ENCODE measurements around the gene PREX1.
"Not testable (repeated sequence)": the region's sequence is repeated elsewhere in the genome, so short reads cannot be mapped to it uniquely, and the experiment has no call there.

The PREX1 gene

GRCh38 chr20:48813930-48814546 is 13.8 kb downstream of the PREX1 start:
- no peak for DNase-seq (ENCODE audit: low read depth in 3 of 3, low spot score in 1 of 3)

- DNase-seq (ENCODE audit: low read depth in 3 of 3, low spot score in 1 of 3): no peak
Measured at GRCh38 chr20:48813446-48813747, 14.4 kb downstream of the PREX1 start.

- no peak for DNase-seq (ENCODE audit: low read depth in 3 of 3, low spot score in 1 of 3)
Measured at GRCh38 chr20:48812600-48813445, 15.0 kb downstream of the PREX1 start.

GRCh38 chr20:48812114-48812513 is 15.7 kb downstream of the PREX1 start:
- DNase-seq (ENCODE audit: low read depth in 3 of 3, low spot score in 1 of 3): not testable (repeated sequence)

GRCh38 chr20:48809673-48810072 is 18.1 kb downstream of the PREX1 start:
- no peak for DNase-seq (ENCODE audit: low read depth in 3 of 3, low spot score in 1 of 3)

GRCh38 chr20:48808382-48809034 is 19.3 kb downstream of the PREX1 start:
- no peak for DNase-seq (ENCODE audit: low read depth in 3 of 3, low spot score in 1 of 3)

GRCh38 chr20:48807586-48808381 is 20.0 kb downstream of the PREX1 start:
- no peak for DNase-seq (ENCODE audit: low read depth in 3 of 3, low spot score in 1 of 3)

GRCh38 chr20:48807051-48807450 is 20.7 kb downstream of the PREX1 start:
- no peak for DNase-seq (ENCODE audit: low read depth in 3 of 3, low spot score in 1 of 3)

- no peak for DNase-seq (ENCODE audit: low read depth in 3 of 3, low spot score in 1 of 3)
Measured at GRCh38 chr20:48805716-48806115, 22.1 kb downstream of the PREX1 start.

- DNase-seq (ENCODE audit: low read depth in 3 of 3, low spot score in 1 of 3): no peak
Measured at GRCh38 chr20:48805286-48805685, 22.5 kb downstream of the PREX1 start.

- DNase-seq (ENCODE audit: low read depth in 3 of 3, low spot score in 1 of 3): no peak
Measured at GRCh38 chr20:48804300-48804980, 23.4 kb downstream of the PREX1 start.

GRCh38 chr20:48803176-48804053 is 24.4 kb downstream of the PREX1 start:
- no peak for DNase-seq (ENCODE audit: low read depth in 3 of 3, low spot score in 1 of 3)

- no peak for DNase-seq (ENCODE audit: low read depth in 3 of 3, low spot score in 1 of 3)
Measured at GRCh38 chr20:48802647-48803046, 25.2 kb downstream of the PREX1 start.

- DNase-seq (ENCODE audit: low read depth in 3 of 3, low spot score in 1 of 3): no peak
Measured at GRCh38 chr20:48802216-48802615, 25.6 kb downstream of the PREX1 start.

GRCh38 chr20:48801197-48801596 is 26.6 kb downstream of the PREX1 start:
- DNase-seq (ENCODE audit: low read depth in 3 of 3, low spot score in 1 of 3): no peak

GRCh38 chr20:48800177-48800576 is 27.6 kb downstream of the PREX1 start:
- DNase-seq (ENCODE audit: low read depth in 3 of 3, low spot score in 1 of 3): no peak

- DNase-seq (ENCODE audit: low read depth in 3 of 3, low spot score in 1 of 3): no peak
Measured at GRCh38 chr20:48799328-48800105, 28.3 kb downstream of the PREX1 start.

- no peak for DNase-seq (ENCODE audit: low read depth in 3 of 3, low spot score in 1 of 3)
Measured at GRCh38 chr20:48797850-48798747, 29.7 kb downstream of the PREX1 start.
